Adrenal gland (tissue), 5 donors: ENCODE data around the gene DNASE2.

Source experiments
- CTCF ChIP-seq, 6 experiments: fragments of 450-650 bp in 4 of 6; fragments of 200-600 bp in 2 of 6; sonication (generic) in 1 of 6; IDR thresholded peaks; 1 replicate in 5 of 6; 2 replicates in 1 of 6; pipeline versions ENCODE4 v1.5.1 to v1.8.0; 2016 to 2021; ENCODE audit warnings: antibody characterized with exemption in 6 of 6, mild to moderate bottlenecking in 2 of 6, moderate library complexity in 1 of 6
- POLR2A ChIP-seq, 2 donors: fragments of 450-650 bp; IDR thresholded peaks; one replicate each; pipeline ENCODE4 v1.6.1; 2017; ENCODE audit warnings: antibody characterized with exemption in 2 of 2, mild to moderate bottlenecking in 2 of 2, moderate library complexity in 1 of 2
- donor health status: DM: no; HTN: no; CAD: no.

- TF ChIP-seq CTCF (IDR thresholded peaks at IDR 0.05) (no peak), POLR2A (IDR thresholded peaks at IDR 0.05) (no peak)
Measured at GRCh38 chr19:12921047-12921446, 39.8 kb upstream of the DNASE2 start.
